Right forelimb (tissue), 1 donor: ENCODE measurements around the gene APH1B.

Experiments
- DNase-seq: peaks from one replicate; pipeline ENCODE4 v3.0.0-alpha.2; 2018

APH1B gene

DNA sequence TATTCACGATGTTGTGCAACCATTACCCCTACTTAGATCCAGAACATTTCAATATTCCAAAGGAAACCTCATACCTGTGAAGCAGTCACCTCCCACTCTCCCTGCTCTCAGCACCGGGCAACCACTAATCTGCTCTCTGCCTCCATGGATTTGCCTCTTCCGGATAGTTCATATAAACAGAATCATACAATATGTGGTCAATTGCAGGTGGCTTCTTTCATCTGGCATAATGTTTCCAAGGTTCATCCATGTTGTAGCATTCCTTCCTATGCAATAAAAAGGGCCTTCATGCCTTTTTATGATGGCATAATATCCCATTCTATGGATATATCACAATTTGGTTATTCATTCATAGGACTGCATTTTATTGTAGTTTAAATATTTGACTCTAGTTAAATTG lies 80.3 kb downstream of the APH1B start:
- no peak for DNase-seq

DNA sequence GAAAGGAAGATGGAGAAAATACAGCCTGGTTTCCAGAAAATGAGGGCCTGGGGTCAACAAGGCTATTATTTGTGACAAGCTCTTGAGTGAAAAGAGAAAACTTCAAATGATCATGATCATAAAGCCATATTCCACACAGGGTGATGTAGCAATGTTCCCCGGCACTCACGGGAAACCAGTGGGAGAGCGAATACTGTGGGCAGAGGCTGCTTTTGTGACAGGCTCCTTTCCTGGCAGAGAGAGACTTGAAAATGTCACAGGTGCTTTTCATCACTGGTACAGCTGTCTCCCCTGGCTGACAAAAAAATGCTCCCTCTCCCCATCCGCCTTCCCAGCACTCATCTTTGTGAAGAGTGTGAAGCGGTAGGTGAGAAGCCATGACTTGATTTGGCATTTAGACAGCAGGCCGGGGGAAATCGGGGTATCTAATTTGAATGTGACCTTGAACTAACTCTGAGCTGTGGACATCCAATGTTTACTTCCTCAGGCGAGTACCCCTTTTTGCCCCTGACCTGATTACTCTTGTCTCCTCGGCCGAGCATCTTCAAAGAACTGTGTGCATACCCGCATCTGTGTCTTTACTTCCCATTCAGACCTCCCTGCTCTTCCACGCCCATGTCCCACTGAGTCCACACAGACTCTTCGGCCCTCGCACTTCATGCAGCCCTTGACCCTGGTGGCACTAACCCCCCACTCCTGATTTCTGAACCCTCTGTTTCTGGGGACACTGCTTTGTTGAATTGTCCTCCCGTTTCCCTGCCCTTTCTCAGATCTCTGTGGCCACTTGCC lies 81.0 kb downstream of the APH1B start:
- DNase-seq = no peak
